HG03469 (cell line): ENCODE results near the gene DCST1.

Experiments used
- ATAC-seq: cut with Tn5 transposase; IDR thresholded peaks from one replicate; pipeline ENCODE4 v1.9.1; 2021; ENCODE audit warnings: mild to moderate bottlenecking, moderate library complexity, moderate number of reproducible peaks; ENCODE audit not compliant: unreplicated experiment

DCST1 gene

GRCh38 chr1:155001425-155001674, 32.3 kb upstream of the DCST1 start:
- no peak for ATAC-seq

GRCh38 chr1:155001675-155002463, 31.8 kb upstream of the DCST1 start:
- ATAC-seq, result no peak

GRCh38 chr1:155002464-155003226, 31.0 kb upstream of the DCST1 start, which contains the start of gene ZBTB7B:
Gene ZBTB7B, plus strand, starts transcription at chr1:155002802. Its CDS starts 11,859 bp downstream, at chr1:155014661.
- no peak for ATAC-seq

GRCh38 chr1:155003227-155003765, 30.3 kb upstream of the DCST1 start:
- ATAC-seq, result no peak

GRCh38 chr1:155003766-155004351, 29.8 kb upstream of the DCST1 start:
- no peak for ATAC-seq

GRCh38 chr1:155004352-155005075, 29.1 kb upstream of the DCST1 start:
- no peak for ATAC-seq

GRCh38 chr1:155005076-155006011, 28.3 kb upstream of the DCST1 start:
- no peak for ATAC-seq

- ATAC-seq, result no peak
These were observed 27.0 kb upstream of the DCST1 start for GRCh38 chr1:155006601-155007101.

GRCh38 chr1:155007251-155007828, 26.3 kb upstream of the DCST1 start:
- ATAC-seq, result no peak

GRCh38 chr1:155008015-155008941, 25.3 kb upstream of the DCST1 start:
- no peak for ATAC-seq

- ATAC-seq, result no peak
These were observed 24.4 kb upstream of the DCST1 start for GRCh38 chr1:155009221-155009711.

- ATAC-seq, result no peak
These were observed 23.9 kb upstream of the DCST1 start for GRCh38 chr1:155009742-155010141.

- no peak for ATAC-seq
These were observed 23.3 kb upstream of the DCST1 start for GRCh38 chr1:155010211-155010918.

- no peak for ATAC-seq
These were observed 22.6 kb upstream of the DCST1 start for GRCh38 chr1:155011004-155011416.

- ATAC-seq, result no peak
These were observed 22.1 kb upstream of the DCST1 start for GRCh38 chr1:155011437-155012025.

GRCh38 chr1:155012026-155012546, 21.5 kb upstream of the DCST1 start:
- no peak for ATAC-seq
